Stimulated activated CD8-positive, alpha-beta memory T cell treated with anti-CD3 and anti-CD28 coated beads, Interleukin-7, amount 100 ng/mL, for 48 hours (primary cell): ENCODE measurements around the gene SLF2.
"Not testable (repeated sequence)": the region's sequence is repeated elsewhere in the genome, so short reads cannot be mapped to it uniquely, and the experiment has no call there.

Experiments used
- DNase-seq, 2 donors: peaks; one replicate each; pipeline ENCODE4 v3.0.0-alpha.2; 2020; ENCODE audit warnings: low read depth in 1 of 2; ENCODE audit errors: extremely low read depth in 1 of 2

Gene SLF2

DNA sequence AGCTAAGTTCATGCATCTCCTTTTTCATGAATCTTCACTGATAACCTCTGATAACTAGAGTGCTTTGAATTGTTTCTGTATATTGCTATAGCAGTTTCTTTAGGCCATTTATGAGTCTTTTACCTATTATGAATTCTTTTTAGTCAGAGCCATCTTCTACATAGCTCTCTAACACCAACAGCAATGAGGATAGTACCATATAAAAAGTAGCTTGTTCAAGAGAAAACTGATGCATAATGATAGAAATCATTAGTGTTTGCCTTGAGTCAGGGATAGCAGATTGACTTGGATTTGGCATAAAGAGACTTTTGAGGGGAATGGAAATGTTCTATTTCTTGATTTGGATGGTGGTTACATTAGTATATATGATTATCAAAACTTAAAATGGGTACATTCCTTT is 30.7 kb downstream of the SLF2 start:
- no peak for DNase-seq

DNA sequence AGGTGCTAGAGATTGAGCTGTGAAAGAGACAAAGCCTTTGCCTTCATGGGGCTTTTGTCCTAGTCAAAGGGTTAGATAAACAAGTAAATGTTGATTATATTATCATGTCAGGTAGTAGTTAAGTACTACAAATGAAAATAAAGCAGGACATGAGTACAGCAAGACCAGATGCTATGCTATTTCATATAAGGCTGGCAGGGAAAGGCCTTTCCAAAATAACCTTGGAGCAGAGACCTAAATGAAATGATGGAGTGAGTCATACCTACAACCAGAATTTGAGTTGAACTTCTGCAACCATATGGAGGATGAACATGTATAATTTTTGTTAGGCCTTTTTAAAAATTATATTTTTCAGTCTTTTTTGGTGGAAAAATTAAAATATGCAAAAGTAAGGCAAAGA is 33.0 kb downstream of the SLF2 start:
- DNase-seq, result no peak

DNA sequence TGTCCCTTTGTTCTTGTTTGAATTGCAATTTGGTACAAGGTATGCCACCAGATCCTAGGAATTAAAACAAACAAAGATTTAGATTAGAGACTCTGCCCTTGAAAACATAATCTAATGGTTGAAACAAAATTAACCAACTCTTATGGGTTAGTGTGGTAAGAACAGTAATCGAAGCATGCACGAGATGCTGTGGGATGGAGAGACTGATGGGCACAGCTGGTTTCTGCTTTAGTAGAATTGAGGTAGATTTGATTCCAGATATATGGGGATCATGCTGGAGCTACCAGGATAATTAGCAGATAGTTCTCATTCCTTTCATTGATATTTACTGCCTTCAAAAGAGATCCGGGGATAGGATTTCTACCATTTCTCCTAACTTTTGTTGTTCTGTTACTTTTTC is 36.2 kb downstream of the SLF2 start:
- no peak for DNase-seq

DNA sequence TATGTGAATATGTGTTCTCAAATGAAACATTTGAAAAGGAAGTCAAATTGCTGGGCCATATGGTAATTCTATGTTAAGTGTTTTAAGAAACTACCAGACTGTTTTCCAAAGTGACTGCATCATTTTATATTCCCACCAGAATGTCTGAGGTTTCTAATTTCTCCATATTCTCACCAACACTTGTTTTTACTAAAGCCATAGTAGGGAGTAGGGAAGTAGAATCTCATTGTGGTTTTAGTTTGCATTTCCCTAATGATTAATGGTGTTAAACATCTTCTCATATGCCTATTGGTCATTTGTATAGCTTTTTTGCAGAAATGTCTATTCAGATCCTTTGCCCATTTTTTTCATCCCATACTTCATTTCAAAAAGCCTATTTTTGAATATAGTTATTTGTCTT is 47.5 kb downstream of the SLF2 start:
- DNase-seq, result no peak

DNA sequence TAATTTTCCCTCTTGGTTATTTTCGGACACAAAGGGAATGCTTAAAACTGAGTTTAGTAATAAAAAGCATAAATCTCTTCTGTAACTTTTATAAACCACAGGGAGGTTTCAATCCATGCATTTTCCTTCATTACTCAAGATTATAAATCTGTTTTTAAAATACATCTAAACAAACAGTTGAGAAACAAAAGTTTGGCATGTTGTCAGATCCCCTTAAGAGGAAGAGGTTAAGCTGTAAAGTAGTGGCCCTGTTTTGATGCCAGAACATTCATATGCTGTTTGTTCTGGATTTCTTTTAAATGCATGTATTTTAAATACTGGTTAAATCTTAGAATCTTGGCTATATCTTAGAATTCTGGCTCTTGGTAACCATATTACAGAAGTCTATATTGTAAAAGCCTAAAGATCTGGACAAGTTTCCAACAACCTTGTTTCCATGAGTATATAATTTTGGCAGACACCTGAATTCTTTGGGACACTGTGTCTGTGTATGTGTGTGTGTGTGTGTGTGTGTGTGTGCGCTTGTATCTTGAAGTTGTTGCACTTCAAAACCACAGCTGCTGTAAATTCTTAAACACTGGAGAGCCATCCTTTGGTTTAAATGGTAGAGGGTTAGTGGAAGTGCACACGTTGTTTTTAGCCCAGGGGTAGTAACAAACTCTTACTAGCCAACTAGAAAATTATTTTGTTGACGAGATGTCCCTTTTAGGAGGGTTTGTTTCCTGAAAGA is 49.8 kb downstream of the SLF2 start:
- no peak for DNase-seq

DNA sequence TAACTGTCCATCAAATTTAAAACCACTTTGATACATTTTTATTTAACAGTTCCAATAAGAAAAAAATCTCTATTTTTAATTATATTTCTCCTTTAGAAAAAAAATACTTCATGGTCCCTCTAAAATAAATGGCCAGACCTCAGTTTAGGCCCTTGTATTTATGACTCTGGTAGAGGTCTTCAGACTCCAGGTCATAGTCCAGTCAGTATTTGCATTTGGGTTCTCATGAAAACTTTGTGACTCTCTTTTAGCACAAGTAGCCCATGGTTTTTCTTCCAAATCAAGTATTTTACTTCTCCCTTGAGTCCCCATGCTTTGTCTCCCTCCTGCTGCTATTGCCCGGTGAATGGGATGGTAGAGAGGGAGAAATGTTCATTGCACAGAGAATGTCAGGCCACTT is 51.1 kb downstream of the SLF2 start:
- no peak for DNase-seq

DNA sequence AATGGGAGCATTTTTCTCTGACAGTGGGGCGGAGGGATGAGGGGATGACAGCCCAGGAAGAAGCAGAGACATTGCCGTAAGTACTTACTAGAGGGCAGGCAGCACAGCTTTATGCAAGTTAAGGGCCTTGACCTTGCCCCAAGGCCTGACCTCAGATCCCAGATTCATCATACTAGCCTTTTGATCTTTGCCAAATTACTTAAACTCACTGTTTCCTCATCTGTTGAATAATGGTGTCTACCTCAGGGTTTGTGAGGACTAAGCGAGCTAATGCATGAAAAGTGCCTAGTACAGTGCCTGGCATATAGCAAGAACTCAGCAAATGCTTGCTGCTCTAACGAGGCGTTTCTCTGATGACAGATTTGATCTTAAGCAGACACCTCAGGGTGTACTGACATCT is 53.1 kb downstream of the SLF2 start:
- no peak for DNase-seq

DNA sequence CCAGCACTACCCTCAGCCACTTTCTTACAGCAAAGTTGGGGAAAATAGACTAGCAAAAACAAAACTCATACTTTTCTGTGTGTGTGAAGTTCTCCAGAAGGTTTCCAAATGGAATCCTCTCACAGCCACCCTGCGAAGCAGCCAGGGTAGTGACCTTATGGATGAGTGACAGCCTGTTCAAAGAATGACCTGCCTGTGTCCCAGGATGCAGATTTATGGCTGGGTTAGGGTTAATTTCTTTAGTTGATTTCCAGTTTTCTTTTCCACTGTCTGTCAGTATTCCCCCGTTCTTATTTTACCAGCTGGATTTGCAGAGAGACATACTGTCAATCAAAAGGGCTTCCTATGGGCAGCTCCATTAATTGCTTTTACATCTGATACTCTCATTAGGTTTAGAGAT is 54.1 kb downstream of the SLF2 start:
- DNase-seq, result no peak

DNA sequence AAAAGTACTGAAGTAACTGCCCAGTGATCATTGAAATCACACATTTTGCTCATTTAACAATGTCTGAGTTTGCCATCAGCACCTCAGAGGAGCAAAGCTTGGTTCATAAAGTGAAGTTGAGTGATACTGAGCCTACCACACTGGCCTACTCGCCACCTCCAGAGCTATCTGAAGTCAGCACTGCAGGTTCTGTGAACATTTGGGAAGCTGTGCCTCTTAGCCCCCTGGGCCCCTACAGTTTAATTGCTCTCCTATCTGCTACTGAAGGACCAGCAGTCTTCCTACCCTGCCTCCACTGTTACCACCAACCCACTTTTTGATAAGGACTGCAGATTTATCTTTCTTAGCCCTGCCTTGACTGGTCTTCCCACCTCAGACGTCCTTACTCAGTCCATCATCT is 54.6 kb downstream of the SLF2 start:
- no peak for DNase-seq

DNA sequence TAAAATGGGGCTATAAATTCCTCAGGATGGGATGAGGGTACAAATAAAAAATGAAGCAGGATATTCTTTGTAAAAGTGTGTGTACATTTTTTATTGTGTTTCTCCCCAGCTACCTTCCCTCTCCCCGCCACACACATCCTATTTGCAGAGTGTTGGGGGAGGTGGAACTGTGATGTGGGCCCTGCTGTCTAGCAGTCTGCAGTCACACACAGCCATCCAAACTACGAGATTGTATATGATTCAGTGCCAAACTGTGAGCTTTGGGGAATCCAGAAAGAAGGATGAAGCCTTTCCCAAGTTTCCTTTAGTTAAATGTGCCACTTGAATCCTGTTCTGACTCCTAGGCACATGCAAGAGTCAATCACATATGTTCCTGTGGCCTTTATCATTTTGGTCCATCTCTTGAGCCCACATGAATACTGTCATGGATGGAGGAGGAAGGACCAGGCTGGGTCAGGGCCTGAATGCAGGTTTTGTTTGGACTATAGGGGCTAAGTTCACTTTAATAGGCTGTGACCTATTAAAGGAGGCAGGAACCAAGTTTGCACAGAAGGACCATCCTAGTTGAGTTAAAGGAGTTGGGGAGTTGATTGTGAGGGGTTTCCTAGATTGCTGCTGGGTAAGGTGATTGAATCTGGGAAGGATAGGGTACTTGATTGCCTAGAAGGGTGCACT is 55.4 kb downstream of the SLF2 start:
- DNase-seq, result no peak

DNA sequence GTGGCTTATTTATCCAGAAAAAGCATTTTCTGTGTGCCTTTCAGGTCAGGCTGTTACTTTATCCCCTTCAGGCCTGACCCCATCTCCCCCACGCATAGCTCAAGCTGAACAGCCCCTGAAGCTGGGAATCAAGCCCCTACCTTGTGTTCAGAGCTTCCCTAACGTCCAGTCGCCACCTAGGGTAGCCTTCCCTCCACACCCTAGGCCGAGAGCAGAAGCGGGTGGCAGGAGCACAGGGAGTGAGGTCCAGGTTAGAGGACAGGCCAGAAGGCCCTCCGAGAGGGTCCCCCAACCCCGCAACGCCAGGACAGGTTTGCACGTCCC is 56.1 kb downstream of the SLF2 start:
- no peak for DNase-seq

DNA sequence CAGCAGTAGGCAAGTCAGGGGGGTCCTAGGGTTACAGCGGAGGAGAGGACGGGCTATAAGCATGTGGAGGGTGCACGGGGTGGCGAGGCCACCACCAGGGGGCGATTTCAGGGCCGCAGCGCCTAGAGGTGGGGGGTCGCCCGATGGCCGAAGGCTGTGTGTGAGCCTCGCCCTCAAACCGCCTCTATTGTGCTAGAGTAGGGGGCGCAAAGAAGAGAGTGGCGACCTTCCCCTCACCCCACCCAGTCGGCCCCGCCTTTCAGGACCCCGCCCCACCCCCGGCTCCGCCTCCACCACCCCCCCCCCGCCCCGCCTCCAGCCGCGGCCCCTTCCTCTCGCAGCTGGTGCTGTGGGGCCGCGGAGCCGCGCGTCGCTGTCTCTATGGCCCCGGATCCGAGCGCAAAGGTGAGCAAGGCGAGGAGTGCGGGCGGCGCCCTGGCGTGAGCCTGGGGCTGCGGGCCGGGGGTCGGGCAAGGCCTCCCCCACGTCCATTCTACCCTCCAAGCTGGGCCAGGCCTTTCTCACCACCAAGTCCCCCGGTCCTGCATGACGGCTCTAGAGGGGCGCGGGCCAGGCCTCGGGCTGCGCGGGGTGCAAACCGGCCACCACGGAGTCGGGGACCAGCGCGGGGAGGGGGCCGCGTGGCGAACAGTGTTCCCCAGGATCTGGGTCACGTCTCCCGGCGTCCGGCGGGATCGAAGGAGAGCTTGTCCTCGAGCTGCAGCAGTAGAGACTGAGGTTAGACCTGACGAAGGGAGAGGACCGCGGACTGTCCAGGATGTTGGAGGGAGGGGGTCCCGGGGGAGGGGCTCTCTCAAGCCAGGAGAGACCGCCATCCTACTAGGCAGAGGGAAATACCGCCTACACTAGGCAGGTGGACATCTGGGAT is 56.7 kb downstream of the SLF2 start, which contains the start of gene SEMA4G:
SEMA4G (plus strand) TSS at position 318 of the 889 bp plus-strand sequence. CDS start 3,409 bp downstream, outside the sequence.
- DNase-seq, result peak in 1 of 2 donors; percentile 19

DNA sequence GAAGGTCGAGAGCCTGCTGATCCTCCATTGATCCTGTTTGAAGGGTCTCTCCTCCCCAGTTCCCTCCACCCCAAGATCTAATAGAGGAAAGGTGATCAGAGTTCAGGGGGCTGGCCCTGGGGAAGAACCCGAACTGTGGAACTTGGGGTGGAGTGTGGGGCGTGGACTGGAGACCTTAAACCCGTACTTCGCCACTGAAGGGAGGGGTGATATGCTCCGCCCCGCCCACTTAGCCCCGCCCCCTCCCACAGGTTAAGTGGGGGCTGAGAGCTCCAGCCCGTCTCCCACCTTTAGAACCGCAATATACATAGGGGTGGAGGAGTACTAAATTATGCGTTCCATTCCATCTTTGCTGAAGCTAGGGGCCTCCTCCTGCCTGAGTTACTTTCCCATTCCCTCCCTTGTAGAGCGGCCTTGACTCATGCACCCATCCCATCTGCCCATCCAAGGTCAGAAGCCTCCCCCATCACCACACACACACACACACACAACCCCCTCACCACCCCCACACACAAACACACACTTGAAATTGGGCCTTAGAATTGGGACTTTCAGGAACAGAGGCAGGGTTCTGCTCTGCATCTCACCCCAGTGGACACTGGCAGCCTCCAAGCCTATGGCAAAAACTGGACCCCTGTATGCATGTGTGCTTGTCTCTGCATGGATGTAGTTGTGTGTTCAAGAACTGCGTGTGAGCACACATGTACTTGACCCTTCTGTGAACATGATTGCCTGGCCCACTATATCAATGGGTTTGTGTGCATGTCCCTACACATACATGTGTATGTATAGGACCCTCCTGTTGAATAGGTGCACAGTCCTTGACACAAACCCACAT is 57.5 kb downstream of the SLF2 start:
- no peak for DNase-seq

DNA sequence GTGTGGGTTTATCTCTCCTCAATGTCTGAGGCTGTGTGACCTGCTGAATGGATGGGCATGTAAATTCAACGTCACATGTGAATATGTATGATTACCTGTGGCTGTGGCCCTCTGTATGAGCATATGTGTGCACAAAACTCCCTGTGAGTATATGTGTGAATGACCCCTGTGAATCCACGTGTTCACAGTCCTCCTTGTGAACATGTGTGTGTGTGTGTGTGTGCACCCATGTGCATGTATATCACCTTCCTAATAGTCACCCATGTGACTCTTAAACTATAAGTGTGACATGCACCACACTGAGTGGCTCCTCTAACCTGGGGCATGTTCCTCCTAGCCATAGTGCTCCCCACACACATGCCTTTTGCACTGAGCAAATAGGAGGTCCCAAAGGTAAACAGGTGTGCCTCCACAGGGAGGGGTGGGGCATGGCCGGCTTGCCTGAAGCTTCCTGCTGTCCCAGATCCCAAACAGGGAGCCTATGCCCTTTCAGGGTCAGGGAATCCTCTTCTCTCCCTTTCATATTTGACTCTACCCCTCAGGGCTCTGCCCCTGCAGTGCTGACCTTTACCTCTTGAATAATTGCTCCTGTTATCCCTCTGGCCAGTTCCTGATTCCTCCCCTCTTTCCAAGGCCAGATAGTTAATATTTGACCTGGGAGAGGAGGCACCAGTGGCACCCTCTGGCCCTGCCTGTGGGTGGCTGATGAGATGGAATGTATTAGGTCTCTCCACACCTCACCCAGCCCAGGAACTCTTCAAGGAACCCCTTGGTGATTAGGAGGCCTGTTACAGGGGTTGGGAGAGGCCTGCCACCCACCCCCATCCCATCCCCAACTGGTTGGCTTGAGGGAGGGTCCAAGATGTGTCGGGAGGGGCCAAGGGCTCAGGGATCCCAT is 58.4 kb downstream of the SLF2 start:
- DNase-seq, result no peak

DNA sequence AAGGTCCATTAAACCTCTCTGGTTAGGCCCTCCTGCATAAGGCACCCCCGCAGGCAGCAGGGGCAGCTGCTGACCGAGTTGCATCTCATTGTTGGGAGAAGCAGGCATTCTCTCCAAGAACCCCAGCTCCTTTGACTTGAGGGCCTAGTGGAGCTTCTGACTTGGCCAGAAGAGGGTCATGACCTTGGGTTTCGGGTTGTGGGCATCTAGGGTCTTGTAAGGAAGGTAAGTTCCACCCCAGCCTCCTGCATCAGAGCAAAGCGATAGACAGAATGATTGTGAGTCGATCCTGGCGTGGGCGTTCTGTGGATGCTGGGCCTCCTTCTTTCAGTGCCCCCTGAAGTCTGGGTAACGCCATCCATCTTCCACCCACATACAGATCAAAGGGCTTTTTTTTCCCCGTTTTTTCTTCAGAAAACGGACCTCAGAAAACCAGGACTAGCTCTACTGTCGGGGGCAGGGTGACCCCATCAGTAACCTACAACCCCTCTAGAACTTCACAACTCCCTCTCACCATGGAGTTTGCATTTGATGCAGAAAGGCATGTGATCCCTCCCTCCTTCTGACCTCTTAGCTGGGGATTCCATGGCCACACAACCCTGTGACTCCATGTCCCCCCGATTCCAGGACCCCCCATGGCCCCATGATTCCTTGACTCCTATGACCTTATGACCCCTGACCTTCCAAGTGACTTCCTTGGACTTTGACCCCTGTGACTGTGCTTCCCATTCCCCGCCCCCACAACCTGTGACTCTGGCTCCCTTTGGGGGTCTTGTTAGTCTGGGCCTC is 59.5 kb downstream of the SLF2 start:
- DNase-seq, result no peak

DNA sequence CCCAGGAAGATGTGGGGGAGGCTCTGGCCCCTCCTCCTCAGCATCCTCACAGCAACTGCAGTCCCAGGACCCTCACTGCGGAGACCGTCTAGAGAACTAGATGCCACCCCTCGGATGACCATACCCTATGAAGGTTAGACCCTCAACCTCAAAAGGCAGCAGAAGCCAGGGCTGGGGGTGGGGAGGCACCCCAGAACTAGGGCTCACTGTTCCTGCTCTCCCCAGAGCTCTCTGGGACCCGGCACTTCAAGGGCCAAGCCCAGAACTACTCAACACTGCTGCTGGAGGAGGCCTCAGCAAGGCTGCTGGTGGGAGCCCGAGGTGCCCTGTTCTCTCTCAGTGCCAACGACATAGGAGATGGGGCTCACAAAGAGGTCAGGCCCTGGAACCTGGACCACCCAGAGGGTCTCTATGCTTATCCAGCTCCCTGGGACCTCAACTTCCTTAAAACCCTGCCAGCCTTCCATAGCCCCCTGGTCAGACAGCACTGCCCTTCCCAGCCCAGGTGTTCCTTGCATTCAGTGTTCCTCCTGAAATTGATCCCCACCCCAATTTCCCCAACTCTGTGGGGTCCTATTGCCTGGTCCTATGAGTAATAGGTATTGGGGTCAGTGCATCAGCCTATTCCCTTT is 60.3 kb downstream of the SLF2 start:
- DNase-seq, result no peak

DNA sequence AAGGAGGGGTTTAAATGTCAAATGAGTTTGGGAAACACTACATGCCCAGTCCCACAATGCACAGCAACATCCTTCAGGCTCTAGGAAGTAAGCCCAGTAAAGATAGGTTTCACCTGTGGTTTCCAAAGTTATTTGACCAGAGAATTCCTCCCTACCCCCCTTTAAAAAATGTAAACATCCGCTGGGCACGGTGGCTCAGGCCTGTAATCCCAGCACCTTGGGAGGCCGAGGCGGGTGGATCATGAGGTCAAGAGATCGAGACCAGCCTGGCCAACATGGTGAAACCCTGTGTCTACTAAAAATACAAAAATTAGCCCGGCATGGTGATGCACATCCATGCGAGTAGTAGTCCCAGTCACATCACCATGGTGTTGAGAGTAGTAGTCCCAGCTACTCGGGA is 62.6 kb downstream of the SLF2 start:
- not testable (repeated sequence) for DNase-seq

DNA sequence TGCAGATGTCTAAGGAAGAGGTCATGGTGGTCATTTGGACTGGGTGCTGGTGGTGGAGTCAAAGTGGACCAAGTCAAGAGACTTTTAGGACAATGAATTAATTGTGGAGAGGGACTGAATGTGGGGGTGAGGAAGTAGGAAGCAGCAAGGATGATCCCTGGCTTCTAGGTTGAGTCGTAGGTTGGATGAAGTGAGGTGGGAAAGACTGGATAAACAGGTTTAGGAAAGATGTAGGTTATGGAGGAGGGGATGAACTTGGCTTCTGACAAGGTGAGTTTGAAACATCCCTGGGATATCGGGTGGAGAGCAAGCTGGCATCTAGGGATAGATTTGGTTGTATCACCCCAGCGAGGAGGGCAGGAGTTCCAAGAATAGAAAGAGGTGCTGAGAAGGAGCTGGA is 64.1 kb downstream of the SLF2 start:
- DNase-seq, result no peak

DNA sequence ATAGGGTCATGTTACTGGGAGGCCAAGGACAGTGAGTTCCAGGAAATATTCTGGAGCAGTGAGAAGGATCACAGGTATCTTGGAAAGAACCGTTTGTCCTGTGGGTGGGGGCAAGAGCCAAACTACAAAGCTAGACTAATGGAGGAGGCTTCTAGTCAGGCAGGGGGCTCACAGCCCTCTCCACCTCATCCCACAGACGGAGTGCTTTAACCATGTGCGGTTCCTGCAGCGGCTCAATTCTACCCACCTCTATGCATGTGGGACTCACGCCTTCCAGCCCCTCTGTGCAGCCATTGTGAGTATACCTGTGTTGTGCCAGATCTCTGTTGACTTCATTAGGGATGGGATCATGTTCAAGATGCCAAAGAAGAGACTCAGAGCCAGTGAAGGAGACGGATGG is 64.7 kb downstream of the SLF2 start:
- no peak for DNase-seq
